Effector memory CD4-positive, alpha-beta T cell (primary cell): ENCODE data around the gene ZNF90.
A peak's percentile ranks its signal among the peaks of the same experiment; 100 is the strongest.
"Not testable (repeated sequence)": the region's sequence is repeated elsewhere in the genome, so short reads cannot be mapped to it uniquely, and the experiment has no call there.

Experiments
- DNase-seq, 3 donors: peaks; one replicate each; pipeline ENCODE4 v3.0.0-alpha.2; 2020
- H3K27ac ChIP-seq: 2 replicates; pipeline ENCODE4 v1.7.0; 2013; ENCODE audit warnings: mild to moderate bottlenecking, low read length, moderate library complexity; ENCODE audit not compliant: insufficient read depth, poor library complexity, severe bottlenecking
- H3K27me3 ChIP-seq: replicated peaks from 2 replicates; pipeline ENCODE4 v1.7.0; 2013; ENCODE audit warnings: mild to moderate bottlenecking, low read length; ENCODE audit not compliant: insufficient read depth, control insufficient read depth, poor library complexity, severe bottlenecking
- H3K36me3 ChIP-seq: 2 replicates; pipeline ENCODE4 v1.7.0; 2013; ENCODE audit warnings: mild to moderate bottlenecking, low read length, moderate library complexity; ENCODE audit not compliant: control insufficient read depth, insufficient read depth
- H3K4me1 ChIP-seq: 2 replicates; pipeline ENCODE4 v1.7.0; 2013; ENCODE audit warnings: low read length, mild to moderate bottlenecking; ENCODE audit not compliant: control insufficient read depth, insufficient read depth, poor library complexity, severe bottlenecking
- H3K4me3 ChIP-seq: 2 replicates; pipeline ENCODE4 v1.7.0; 2013; ENCODE audit warnings: low read length, low read depth, mild to moderate bottlenecking; ENCODE audit not compliant: insufficient read depth, poor library complexity, severe bottlenecking
- H3K9me3 ChIP-seq: 2 replicates; pipeline ENCODE4 v1.7.0; 2013; ENCODE audit warnings: mild to moderate bottlenecking, low read length, moderate library complexity; ENCODE audit not compliant: control insufficient read depth

The ZNF90 gene

DNA sequence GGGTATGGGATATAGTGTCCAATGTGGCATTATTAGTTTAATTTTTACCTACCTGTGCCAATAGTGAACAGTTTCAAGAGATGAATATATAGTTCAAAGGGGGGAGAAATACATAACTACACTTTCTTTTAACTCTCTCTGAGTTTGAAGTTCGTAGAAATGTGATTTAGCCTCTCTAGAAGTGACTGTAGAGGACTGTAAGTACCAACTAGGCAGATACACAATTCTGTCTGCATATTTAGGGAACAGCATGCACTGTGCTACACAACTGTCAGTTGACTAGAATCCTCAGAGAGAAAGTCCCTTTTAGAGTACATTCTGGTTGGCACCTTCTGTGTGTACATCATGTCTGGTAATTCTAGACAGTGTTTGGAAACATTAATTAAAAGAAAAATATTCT, 17.5 kb upstream of the ZNF90 start:
- Histone ChIP-seq H3K27ac (no peak overlapping the region), H3K4me3 (no peak overlapping the region), H3K9me3 (no peaks in the 10 kb centered on the region), H3K36me3 (no peaks in the 10 kb centered on the region), H3K27me3 (no peaks in the 10 kb centered on the region), H3K4me1 (no peaks in the 10 kb centered on the region)
- no peak for DNase-seq

DNA sequence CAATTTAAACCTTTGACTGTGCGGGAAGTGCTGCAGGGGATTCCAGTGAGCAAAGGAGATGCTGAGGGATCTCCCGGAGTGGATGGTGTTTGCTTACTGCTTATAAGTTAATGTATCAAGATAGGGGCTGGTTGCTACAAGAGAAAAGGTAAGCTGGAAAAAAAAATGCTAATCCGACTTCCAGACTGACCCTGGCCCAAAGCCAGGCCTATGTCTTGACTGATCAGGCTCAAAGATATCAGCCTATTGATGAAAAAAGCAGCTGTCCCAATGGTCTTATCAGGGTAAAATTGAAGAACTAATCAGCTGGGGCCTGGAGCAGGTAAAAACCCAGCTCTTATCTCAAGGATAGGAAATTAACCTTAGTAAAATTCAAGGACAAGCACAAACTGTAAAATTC, 10.9 kb upstream of the ZNF90 start:
- Histone ChIP-seq H3K9me3 (no peaks in the 10 kb centered on the region), H3K4me1 (no peaks in the 10 kb centered on the region), H3K4me3 (no peak overlapping the region), H3K27ac (no peak overlapping the region), H3K27me3 (peaks cover 6% of the 10 kb centered on the region), H3K36me3 (no peaks in the 10 kb centered on the region)
- no peak for DNase-seq

DNA sequence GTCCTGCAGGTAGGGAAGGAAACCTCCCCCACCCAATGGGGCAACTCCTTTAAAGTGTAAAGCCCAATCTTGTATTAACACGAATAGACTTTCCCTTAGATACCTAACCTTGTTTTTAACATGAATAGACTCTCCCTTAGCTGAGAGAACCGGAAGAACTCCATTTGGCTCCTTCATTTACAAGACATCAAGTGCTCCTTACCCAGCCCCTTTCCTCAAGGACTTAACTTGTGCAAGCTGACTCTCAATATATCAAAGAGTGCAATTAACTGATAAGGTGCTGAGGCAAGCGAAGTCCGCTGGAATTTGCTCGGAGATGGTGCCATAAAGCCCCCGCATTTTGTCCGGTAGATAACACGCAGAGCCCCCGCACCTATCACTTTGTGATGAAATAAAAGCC, 9.9 kb upstream of the ZNF90 start:
- Histone ChIP-seq H3K27ac (no peak overlapping the region), H3K4me1 (no peaks in the 10 kb centered on the region), H3K4me3 (no peak overlapping the region), H3K36me3 (no peaks in the 10 kb centered on the region), H3K9me3 (no peaks in the 10 kb centered on the region), H3K27me3 (peaks cover 6% of the 10 kb centered on the region)
- no peak for DNase-seq

DNA sequence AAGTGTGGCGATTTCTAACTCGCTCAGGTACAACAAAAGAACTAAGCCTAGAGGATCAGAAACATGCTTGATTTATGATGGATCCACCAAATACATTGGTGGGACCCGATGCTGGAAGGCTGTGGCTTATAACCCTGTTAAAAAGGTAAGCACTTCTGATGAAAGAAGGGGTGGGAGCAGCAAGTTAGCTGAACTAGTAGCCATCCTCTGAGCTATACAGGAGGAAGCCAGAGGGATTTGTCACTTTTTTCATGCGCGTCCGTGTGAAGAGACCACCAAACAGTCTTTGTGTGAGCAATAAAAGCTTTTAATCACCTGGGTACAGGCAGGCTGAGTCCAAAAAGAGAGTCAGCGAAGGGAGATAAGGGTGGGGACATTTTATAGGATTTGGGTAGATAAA, 9.2 kb upstream of the ZNF90 start:
- not testable (repeated sequence) for DNase-seq, H3K36me3 ChIP-seq, H3K27me3 ChIP-seq, H3K4me1 ChIP-seq, H3K9me3 ChIP-seq, H3K27ac ChIP-seq, H3K4me3 ChIP-seq

DNA sequence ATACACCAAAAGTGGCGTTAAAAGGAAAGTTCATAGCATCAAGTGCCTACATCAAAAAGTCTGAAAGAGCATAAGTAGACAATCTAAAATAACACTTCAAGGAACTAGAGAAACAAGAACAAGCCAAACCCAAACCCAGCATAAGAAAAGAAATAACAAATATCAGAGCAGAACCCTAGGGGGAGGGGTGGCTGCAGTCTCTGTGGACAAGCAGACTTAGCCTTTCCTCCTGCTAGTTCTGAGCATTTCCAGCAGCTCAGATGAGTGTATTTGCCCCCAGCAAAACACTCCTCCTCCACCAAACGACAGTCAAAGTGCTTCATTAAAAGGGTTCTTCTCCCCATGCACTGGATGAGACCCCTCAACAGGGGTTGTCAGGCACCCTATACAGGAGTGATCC, 7.1 kb upstream of the ZNF90 start:
- DNase-seq = no peak
- H3K27ac ChIP-seq = no peak overlapping the region
- peaks cover 6% of the 10 kb centered on the region for H3K27me3 ChIP-seq
- no peaks in the 10 kb centered on the region for H3K4me1 ChIP-seq
- no peaks in the 10 kb centered on the region for H3K9me3 ChIP-seq
- H3K4me3 ChIP-seq = no peak overlapping the region
- H3K36me3 ChIP-seq = no peaks in the 10 kb centered on the region

DNA sequence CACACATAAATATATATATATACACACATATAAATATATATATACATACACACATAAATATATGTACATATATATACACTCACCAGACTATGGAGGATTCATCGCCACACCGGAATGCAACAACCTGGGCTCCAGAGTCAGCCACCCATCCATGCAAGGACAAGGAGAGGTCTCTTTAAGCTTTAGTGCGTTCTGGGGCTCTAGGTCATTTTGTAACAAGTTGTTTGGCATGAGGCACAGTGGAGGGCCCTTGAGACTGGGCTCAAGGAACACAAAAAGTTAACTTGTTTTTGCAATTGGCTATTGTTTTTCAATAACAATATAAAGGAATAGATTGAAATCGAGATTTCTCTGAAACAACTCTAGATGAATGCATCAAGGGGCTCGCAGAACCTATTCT, 4.9 kb upstream of the ZNF90 start:
- no peaks in the 10 kb centered on the region for H3K9me3 ChIP-seq
- no peak overlapping the region for H3K4me3 ChIP-seq
- no peaks in the 10 kb centered on the region for H3K36me3 ChIP-seq
- peaks cover 1% of the 10 kb centered on the region for H3K27me3 ChIP-seq
- no peak for DNase-seq
- no peak overlapping the region for H3K27ac ChIP-seq
- H3K4me1 ChIP-seq = no peaks in the 10 kb centered on the region

DNA sequence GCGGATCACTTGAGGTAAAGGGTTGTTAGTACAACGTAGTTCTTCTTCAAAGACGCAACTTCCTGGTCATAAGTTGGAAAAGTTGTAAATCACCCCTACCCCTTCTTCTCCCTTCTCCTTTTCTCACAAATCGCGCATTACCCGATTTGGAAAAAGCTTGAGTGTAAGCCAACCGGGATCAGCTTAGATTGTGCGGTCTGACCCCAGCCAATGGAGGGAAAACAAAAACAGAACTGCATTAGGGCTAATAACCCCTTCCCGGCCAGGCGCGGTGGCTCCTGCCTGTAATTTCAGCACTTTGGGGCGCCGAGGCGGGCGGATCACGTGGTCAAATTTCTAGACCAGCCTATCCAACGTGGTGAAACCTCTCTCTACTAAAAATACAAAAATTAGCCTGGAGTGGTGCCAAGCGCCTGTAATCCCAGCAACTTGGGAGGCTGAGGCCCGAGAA, 806 bp downstream of the ZNF90 start:
- Histone ChIP-seq H3K36me3 (no peaks in the 10 kb centered on the region), H3K27me3 (no peaks in the 10 kb centered on the region), H3K9me3 (no peaks in the 10 kb centered on the region), H3K27ac (no peak overlapping the region), H3K4me1 (peaks cover 8% of the 10 kb centered on the region), H3K4me3 (peak overlapping the region; percentile 57)
- DNase-seq = no peak

DNA sequence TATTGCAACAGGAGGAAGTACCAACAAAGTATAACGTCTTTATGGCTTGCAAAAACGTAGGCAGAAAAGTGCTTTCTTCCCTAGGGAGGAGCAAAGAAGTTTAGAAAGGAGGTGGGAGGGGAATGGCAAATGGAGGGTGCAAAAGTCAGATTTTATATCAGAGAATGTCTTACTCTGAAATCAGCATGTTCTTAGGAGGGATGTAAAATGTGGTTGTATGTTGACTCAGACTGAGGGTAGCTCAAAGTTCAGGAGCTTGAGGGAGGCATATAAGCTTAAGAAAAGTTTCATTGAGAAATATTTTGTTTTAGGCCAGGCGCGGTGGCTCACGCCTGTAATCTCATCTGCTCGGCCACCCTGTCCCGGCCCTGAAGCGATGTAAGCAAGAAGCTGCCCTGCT, 1.7 kb downstream of the ZNF90 start:
- Histone ChIP-seq H3K36me3 (no peaks in the 10 kb centered on the region), H3K4me3 (no peak overlapping the region), H3K27me3 (no peaks in the 10 kb centered on the region), H3K4me1 (peaks cover 8% of the 10 kb centered on the region), H3K9me3 (no peaks in the 10 kb centered on the region), H3K27ac (no peak overlapping the region)
- no peak for DNase-seq

DNA sequence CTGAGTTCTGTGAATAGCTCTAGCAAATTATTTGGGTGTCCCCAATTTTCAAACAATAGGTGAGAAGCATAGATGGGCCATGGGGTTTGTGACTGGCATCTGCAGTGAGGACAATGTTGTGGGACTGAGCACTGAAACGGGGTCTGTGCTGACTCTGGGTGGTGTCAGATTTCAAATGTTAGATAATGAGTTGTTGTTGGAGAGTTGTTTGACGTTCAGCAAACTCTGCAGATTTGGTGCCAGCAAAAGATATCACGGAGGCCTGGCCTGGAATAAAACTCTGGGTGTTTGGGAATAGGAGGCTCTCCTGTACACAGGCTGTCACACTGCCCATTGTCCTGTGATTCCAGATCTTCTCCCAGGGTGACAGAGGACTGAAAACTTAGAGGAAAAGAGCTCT, 2.9 kb downstream of the ZNF90 start:
- no peak overlapping the region for H3K4me3 ChIP-seq
- DNase-seq = no peak
- H3K36me3 ChIP-seq = no peaks in the 10 kb centered on the region
- no peaks in the 10 kb centered on the region for H3K27me3 ChIP-seq
- peaks cover 8% of the 10 kb centered on the region for H3K4me1 ChIP-seq
- H3K9me3 ChIP-seq = no peaks in the 10 kb centered on the region
- H3K27ac ChIP-seq = no peak overlapping the region

DNA sequence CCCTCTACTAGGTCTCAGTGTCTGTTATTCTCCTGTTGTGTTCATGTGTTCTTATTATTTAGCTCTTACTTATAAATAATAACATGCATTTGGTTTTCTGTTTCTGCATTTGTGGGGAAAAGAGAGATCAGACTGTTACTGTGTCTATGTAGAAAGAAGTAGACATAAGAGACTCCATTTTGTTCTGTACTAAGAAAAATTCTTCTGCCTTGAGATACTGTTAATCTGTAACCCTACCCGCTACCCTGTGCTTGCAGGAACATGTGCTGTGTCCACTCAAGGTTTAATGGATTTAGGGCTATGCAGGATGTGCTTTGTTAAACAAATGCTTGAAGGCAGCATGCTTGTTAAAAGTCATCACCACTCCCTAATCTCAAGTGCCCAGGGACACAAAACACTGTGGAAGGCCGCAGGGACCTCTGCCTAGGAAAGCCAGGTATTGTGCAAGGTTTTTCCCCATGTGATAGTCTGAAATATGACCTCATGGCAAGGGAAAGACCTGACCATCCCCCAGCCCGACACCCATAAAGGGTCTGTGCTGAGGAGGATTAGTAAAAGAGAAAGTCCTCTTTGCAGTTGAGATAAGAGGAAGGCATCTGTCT, 4.5 kb downstream of the ZNF90 start:
- not testable (repeated sequence) for H3K4me3 ChIP-seq, H3K4me1 ChIP-seq, DNase-seq, H3K36me3 ChIP-seq, H3K27me3 ChIP-seq, H3K9me3 ChIP-seq, H3K27ac ChIP-seq

DNA sequence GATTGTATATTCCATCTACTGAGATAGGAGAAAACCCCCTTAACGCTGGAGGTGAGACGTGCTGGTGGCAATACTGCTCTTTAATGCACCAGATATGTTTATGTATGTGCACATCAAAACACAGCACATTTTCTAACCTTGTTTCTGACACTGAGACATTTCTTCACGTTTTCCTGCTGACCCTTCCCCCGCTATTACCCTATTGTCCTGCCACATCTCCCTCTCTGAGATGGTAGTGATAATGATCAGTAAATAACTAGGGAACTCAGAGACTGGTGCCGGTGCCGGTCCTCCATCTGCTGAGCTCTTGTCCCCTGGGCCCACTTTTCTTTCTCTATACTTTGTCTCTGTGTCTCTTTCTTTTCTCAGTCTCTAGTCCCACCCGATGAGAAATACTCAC, 5.1 kb downstream of the ZNF90 start:
- DNase-seq, H3K27ac ChIP-seq, H3K4me3 ChIP-seq, H3K9me3 ChIP-seq, H3K27me3 ChIP-seq, H3K4me1 ChIP-seq, H3K36me3 ChIP-seq: not testable (repeated sequence)
